Left ventricle myocardium inferior (tissue), 1 donor: ENCODE results near the gene NHERF2. TPM values are rescaled to one million over a fixed set of nuclear protein-coding genes. Genes with fewer than 3 reads are reported as not detected.
A peak's percentile ranks its signal among the peaks of the same experiment; 100 is the strongest.

Experiments
- DNase-seq: peaks from one replicate; pipeline ENCODE4 v3.0.0-alpha.2; 2020
- H3K27ac ChIP-seq: fragments of 200-600 bp; replicated peaks from 2 replicates; pipeline ENCODE4 v1.8.0; 2021
- H3K27me3 ChIP-seq: fragments of 200-600 bp; 2 replicates; pipeline ENCODE4 v1.8.0; 2021; ENCODE audit warnings: low read depth
- H3K36me3 ChIP-seq: fragments of 200-600 bp; 2 replicates; pipeline ENCODE4 v1.8.0; 2021
- H3K4me1 ChIP-seq: fragments of 200-600 bp; 2 replicates; pipeline ENCODE4 v1.8.0; 2021
- H3K4me3 ChIP-seq: fragments of 200-600 bp; 2 replicates; pipeline ENCODE4 v1.8.0; 2021; ENCODE audit warnings: mild to moderate bottlenecking, moderate library complexity
- H3K9me3 ChIP-seq: fragments of 200-600 bp; replicated peaks from 2 replicates; pipeline ENCODE4 v1.8.0; 2021
- intact Hi-C: fragments of 100-400 bp; cut with micrococcal nuclease; formaldehyde crosslinking; loops from one replicate; pipeline ENCODE4 v1.11.0; 2022
- total RNA-seq: library from RNA; stranded (reverse); fragmentation: NEBNext Ultra II Directional; extraction: Animal tissue kit (Norgen Biotek cat#: 25700); gene quantifications from one replicate; pipeline ENCODE4 v1.2.1, GENCODE V29; 2021
- TF ChIP-seq, protein P1 (sequence below): fragments of 200-600 bp; IDR thresholded peaks from 2 replicates; pipeline ENCODE4 v1.8.0; 2021; ENCODE audit warnings: antibody characterized with exemption, mild to moderate bottlenecking, borderline replicate concordance
- donor health status: DM: no; HTN: yes; CAD: no; lungs with severe emphysema.

Gene NHERF2
- total RNA-seq, 1 donor from 2014 or later, result 221 TPM

DNA sequence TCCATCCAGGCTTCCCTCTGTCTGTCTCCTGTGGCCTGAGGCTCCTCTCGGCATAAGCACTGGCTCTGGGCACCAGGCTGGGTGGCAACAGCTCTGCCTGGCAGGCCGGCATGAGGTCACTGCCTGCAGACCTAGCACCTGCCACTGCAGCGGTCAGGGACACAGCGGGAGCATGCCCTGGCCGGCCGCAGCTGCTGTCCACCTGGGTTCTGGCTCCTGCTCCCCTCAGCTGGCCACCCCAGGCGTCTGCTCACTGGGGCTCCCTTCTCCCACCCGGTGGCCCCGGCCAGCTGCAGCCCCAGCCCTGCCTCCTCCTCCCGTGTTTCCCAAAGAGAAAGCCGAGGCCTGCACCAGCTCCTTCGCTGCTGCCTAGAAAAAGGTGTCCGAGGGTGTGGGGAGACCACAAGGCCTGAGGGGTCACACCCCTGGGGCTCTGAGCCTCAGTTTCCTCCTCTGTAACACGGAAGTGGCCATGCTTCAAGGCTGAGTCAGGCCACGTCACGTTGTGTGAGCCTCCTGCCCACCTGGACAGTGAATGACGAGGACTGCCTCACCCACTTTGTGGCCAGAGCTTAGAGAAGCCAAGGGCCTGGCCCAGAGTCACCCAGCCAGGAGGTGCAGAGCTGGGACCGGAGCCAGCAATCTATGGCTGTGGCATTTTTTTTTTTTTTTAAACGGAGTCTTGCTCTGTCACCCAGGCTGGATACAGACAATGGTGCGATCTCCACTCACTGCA lies 14.3 kb downstream of the NHERF2 start:
- peak overlapping the region; percentile 72 for H3K4me3 ChIP-seq
- H3K36me3 ChIP-seq, result peaks cover 31% of the 10 kb centered on the region
- H3K4me1 ChIP-seq, result peaks cover 100% of the 10 kb centered on the region
- no peaks in the 10 kb centered on the region for H3K27me3 ChIP-seq
- DNase-seq, result peak; percentile 53
- intact Hi-C loops, result no loop called here
- TF ChIP-seq, protein P1, sequence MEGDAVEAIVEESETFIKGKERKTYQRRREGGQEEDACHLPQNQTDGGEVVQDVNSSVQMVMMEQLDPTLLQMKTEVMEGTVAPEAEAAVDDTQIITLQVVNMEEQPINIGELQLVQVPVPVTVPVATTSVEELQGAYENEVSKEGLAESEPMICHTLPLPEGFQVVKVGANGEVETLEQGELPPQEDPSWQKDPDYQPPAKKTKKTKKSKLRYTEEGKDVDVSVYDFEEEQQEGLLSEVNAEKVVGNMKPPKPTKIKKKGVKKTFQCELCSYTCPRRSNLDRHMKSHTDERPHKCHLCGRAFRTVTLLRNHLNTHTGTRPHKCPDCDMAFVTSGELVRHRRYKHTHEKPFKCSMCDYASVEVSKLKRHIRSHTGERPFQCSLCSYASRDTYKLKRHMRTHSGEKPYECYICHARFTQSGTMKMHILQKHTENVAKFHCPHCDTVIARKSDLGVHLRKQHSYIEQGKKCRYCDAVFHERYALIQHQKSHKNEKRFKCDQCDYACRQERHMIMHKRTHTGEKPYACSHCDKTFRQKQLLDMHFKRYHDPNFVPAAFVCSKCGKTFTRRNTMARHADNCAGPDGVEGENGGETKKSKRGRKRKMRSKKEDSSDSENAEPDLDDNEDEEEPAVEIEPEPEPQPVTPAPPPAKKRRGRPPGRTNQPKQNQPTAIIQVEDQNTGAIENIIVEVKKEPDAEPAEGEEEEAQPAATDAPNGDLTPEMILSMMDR, result no peak
- no peaks in the 10 kb centered on the region for H3K9me3 ChIP-seq
- peak overlapping the region; percentile 96 for H3K27ac ChIP-seq

GRCh38 chr16:2042171-2042985 lies 15.7 kb downstream of the NHERF2 start:
- TF ChIP-seq, protein P1, result no peak
- Histone ChIP-seq H3K9me3 (no peaks in the 10 kb centered on the region), H3K27ac (peak overlapping the region; percentile 96), H3K4me3 (peak overlapping the region; percentile 20), H3K4me1 (peaks cover 100% of the 10 kb centered on the region), H3K27me3 (no peaks in the 10 kb centered on the region), H3K36me3 (peaks cover 16% of the 10 kb centered on the region)
- DNase-seq, result peak; percentile 78
- intact Hi-C loops, result no loop called here

DNA sequence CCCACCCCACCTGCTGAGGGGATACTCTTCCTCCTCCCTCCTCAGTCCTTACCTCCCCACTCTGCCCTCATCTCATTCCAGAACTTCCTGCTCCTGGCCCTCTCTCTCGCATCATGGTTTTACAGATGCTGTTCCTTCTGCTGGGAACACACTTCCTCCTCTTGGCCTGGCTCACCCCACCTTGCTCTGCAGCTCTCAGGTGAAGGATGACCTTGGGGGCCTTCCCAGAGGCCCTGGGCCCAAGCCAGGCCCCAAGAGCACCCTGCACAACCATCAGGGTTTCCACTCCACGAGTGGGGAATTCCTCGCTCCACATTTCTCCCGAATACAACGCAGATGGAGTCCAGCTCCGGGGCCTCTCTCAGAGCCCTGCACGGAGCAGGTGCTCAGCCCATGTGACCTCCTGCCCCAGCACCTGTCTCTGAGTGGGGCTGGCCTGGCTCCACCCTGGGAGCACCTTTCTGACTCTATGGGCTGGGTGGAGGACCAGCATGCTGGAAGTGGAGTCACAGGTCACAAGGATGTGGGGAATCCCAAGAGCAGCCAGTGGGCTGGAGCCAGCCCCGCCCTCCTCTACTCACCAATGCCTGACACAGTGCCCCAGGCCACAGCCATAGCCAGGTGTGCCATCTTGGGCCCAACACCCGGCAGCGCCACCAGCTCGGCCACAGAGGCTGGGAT lies 16.4 kb downstream of the NHERF2 start:
- Histone ChIP-seq H3K4me3 (peak overlapping the region; percentile 33), H3K27me3 (no peaks in the 10 kb centered on the region), H3K9me3 (no peaks in the 10 kb centered on the region), H3K4me1 (peaks cover 98% of the 10 kb centered on the region), H3K27ac (peak overlapping the region; percentile 96), H3K36me3 (peaks cover 9% of the 10 kb centered on the region)
- intact Hi-C loops, result no loop called here
- TF ChIP-seq, protein P1, result no peak
- no peak for DNase-seq

DNA sequence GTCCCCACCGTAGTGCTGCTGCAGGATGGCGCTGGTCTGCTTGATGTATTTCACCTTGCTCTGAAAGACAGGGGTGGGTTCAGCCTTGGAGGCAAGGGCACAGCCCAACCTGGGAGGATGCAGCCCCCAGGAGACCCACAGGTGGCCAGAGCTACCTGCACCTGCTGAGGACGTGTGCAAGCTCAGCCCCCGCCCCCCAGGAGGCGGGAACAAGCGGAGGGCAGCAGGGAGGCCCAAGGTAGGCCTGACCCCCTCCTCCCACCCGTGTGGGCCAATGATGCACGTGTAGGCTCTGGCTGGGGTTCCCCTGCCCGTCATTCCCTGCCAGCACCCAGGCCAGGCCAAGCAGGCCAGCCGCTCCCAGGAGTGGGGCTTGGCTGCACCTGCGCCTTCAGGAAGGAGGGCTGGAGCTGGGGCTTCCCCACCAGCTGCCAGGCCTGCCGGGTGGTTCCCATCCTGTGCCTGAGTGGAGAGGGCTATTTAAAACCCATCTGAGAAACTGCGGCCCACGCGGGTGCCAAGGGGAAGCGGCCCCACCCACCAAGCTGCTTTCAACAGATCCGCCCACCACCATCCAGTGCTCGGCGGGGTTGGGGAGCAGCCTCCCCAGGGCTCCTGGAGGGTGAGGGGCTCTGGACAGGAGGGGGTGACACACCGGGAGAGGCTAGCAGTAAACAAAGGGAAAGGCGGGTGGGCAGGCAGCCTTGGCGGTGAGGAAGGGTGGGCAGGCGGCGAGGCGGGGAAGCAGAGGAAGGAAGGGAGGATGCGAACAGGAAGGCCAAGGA lies 17.2 kb downstream of the NHERF2 start:
- TF ChIP-seq, protein P1, result no peak
- intact Hi-C loops, result no loop called here
- DNase-seq, result peak; percentile 68
- H3K9me3 ChIP-seq, result no peaks in the 10 kb centered on the region
- H3K27me3 ChIP-seq, result no peaks in the 10 kb centered on the region
- peaks cover 98% of the 10 kb centered on the region for H3K4me1 ChIP-seq
- H3K4me3 ChIP-seq, result peak overlapping the region; percentile 33
- H3K27ac ChIP-seq, result peak overlapping the region; percentile 96
- H3K36me3 ChIP-seq, result peaks cover 3% of the 10 kb centered on the region

- H3K27ac ChIP-seq, result peak overlapping the region; percentile 96
- no peaks in the 10 kb centered on the region for H3K36me3 ChIP-seq
- H3K27me3 ChIP-seq, result no peaks in the 10 kb centered on the region
- H3K4me3 ChIP-seq, result peak overlapping the region; percentile 33
- peaks cover 96% of the 10 kb centered on the region for H3K4me1 ChIP-seq
- H3K9me3 ChIP-seq, result no peaks in the 10 kb centered on the region
- intact Hi-C loops, result no loop called here
- no peak for DNase-seq
- TF ChIP-seq, protein P1, result no peak
These were observed 17.8 kb downstream of the NHERF2 start for GRCh38 chr16:2044541-2044940.
